Activated CD8-positive, alpha-beta memory T cell treated with anti-CD3 and anti-CD28 coated beads, Interleukin-2, amount 10 ng/mL, durations not matched to agents 7 days and 5 days (primary cell): ENCODE results near the gene ANTXRL. TPM values are rescaled to one million over a fixed set of nuclear protein-coding genes. Genes with fewer than 3 reads are reported as not detected.
A peak's percentile ranks its signal among the peaks of the same experiment; 100 is the strongest.
"Not testable (repeated sequence)": the region's sequence is repeated elsewhere in the genome, so short reads cannot be mapped to it uniquely, and the experiment has no call there.

Experiments used
- ATAC-seq: fragments of 150-1000 bp; cut with Tn5 transposase; one replicate; pipeline ENCODE4 v1.10.0; 2021; ENCODE audit warnings: moderate library complexity
- CTCF ChIA-PET: fragments of 350-600 bp; sonication (Branson Sonifier 250); formaldehyde crosslinking; loops from one replicate; lab custom pipeline; 2021; ENCODE audit warnings: antibody characterized with exemption; lab: Charles Lee
- DNase-seq: peaks from one replicate; pipeline ENCODE4 v3.0.0-alpha.2; 2020
- H3K27ac Mint-ChIP-seq: one replicate; pipeline ENCODE4 v1.8.0; 2021; ENCODE audit warnings: mild to moderate bottlenecking, mixed read lengths
- H3K27me3 Mint-ChIP-seq: one replicate; pipeline ENCODE4 v1.8.0; 2021; ENCODE audit warnings: mixed read lengths
- H3K36me3 Mint-ChIP-seq: one replicate; pipeline ENCODE4 v1.8.0; 2021; ENCODE audit warnings: mild to moderate bottlenecking, mixed read lengths
- H3K4me1 Mint-ChIP-seq: one replicate; pipeline ENCODE4 v1.8.0; 2021; ENCODE audit warnings: mixed read lengths
- H3K4me3 Mint-ChIP-seq: one replicate; pipeline ENCODE4 v1.8.0; 2021; ENCODE audit warnings: mild to moderate bottlenecking, moderate library complexity, mixed read lengths
- H3K9me3 Mint-ChIP-seq: one replicate; pipeline ENCODE4 v1.8.0; 2022; ENCODE audit warnings: low read depth, mixed read lengths
- total RNA-seq, 2 experiments: library from RNA; stranded (reverse); gene quantifications; one replicate each; pipeline ENCODE4 v1.2.3, GENCODE V29; 2021

ANTXRL gene
- total RNA-seq, 2 experiments from 2014 or later, result not detected

GRCh38 chr10:46264336-46264735, 22.5 kb upstream of the ANTXRL start:
- Mint-ChIP-seq H3K9me3 (no peaks in the 10 kb centered on the region), H3K4me1 (peaks cover 8% of the 10 kb centered on the region), H3K27ac (no peak overlapping the region), H3K27me3 (no peaks in the 10 kb centered on the region), H3K36me3 (peaks cover 14% of the 10 kb centered on the region), H3K4me3 (no peak overlapping the region)
- CTCF ChIA-PET, result no interaction called here
- DNase-seq (no peak), ATAC-seq (no peak)

- Mint-ChIP-seq H3K27ac (no peak overlapping the region), H3K27me3 (no peaks in the 10 kb centered on the region), H3K9me3 (no peaks in the 10 kb centered on the region), H3K4me1 (peaks cover 13% of the 10 kb centered on the region), H3K36me3 (peaks cover 14% of the 10 kb centered on the region), H3K4me3 (no peak overlapping the region)
- CTCF ChIA-PET, result no interaction called here
- ATAC-seq (no peak), DNase-seq (no peak)
Measured at GRCh38 chr10:46264737-46265368, 21.9 kb upstream of the ANTXRL start.

- not testable (repeated sequence) for H3K27ac Mint-ChIP-seq
- peaks cover 22% of the 10 kb centered on the region for H3K4me1 Mint-ChIP-seq
Measured at GRCh38 chr10:46265566-46266305, 21.1 kb upstream of the ANTXRL start.

GRCh38 chr10:46266306-46266985, 20.4 kb upstream of the ANTXRL start:
- CTCF ChIA-PET, result interaction anchor here (0.9 kb wide), 2 partner anchors 10 to 28 kb away, joined by 3 read pairs; no protein-coding TSS in a partner anchor
- H3K36me3 Mint-ChIP-seq, result peaks cover 5% of the 10 kb centered on the region
- H3K27me3 Mint-ChIP-seq, result no peaks in the 10 kb centered on the region
- no peaks in the 10 kb centered on the region for H3K9me3 Mint-ChIP-seq
- ATAC-seq (no peak), DNase-seq (no peak)
- H3K4me3 Mint-ChIP-seq, result no peak overlapping the region
- peaks cover 26% of the 10 kb centered on the region for H3K4me1 Mint-ChIP-seq
- H3K27ac Mint-ChIP-seq, result no peak overlapping the region

More at GRCh38 chr10:46265566-46266305, 21.1 kb upstream of the ANTXRL start:
- H3K4me3 Mint-ChIP-seq, ATAC-seq, H3K9me3 Mint-ChIP-seq, H3K27me3 Mint-ChIP-seq, DNase-seq, H3K36me3 Mint-ChIP-seq: not testable (repeated sequence)
- CTCF ChIA-PET, result interaction anchor here (0.9 kb wide), 2 partner anchors 9 to 28 kb away, joined by 3 read pairs; no protein-coding TSS in a partner anchor

- no peak overlapping the region for H3K4me3 Mint-ChIP-seq
- peaks cover 33% of the 10 kb centered on the region for H3K4me1 Mint-ChIP-seq
- H3K9me3 Mint-ChIP-seq, result no peaks in the 10 kb centered on the region
- CTCF ChIA-PET, result no interaction called here
- ATAC-seq (no peak), DNase-seq (no peak)
- H3K27ac Mint-ChIP-seq, result no peak overlapping the region
- no peaks in the 10 kb centered on the region for H3K36me3 Mint-ChIP-seq
- no peaks in the 10 kb centered on the region for H3K27me3 Mint-ChIP-seq
Measured at GRCh38 chr10:46267132-46267985, 19.4 kb upstream of the ANTXRL start.

- Mint-ChIP-seq H3K27ac (no peak overlapping the region), H3K36me3 (no peaks in the 10 kb centered on the region), H3K4me3 (no peak overlapping the region), H3K4me1 (peaks cover 39% of the 10 kb centered on the region), H3K27me3 (no peaks in the 10 kb centered on the region), H3K9me3 (no peaks in the 10 kb centered on the region)
- DNase-seq (peak; percentile 93), ATAC-seq (peak; percentile 87)
- CTCF ChIA-PET, result interaction anchor here (1.0 to 2.4 kb wide), 4 partner anchors 13 to 162 kb away, joined by 3 to 10 read pairs (median 6); no protein-coding TSS in a partner anchor
Measured at GRCh38 chr10:46268076-46268881, 18.5 kb upstream of the ANTXRL start.

GRCh38 chr10:46269554-46270053, 17.2 kb upstream of the ANTXRL start:
- peaks cover 39% of the 10 kb centered on the region for H3K4me1 Mint-ChIP-seq
- H3K27ac Mint-ChIP-seq, H3K27me3 Mint-ChIP-seq, H3K36me3 Mint-ChIP-seq, H3K4me3 Mint-ChIP-seq, H3K9me3 Mint-ChIP-seq: not testable (repeated sequence)
- DNase-seq (peak; percentile 75), ATAC-seq (peak; percentile 28)
- CTCF ChIA-PET, result interaction anchor here (1.0 to 2.4 kb wide), 8 partner anchors 10 to 240 kb away, joined by 3 to 10 read pairs (median 3); no protein-coding TSS in a partner anchor

- ATAC-seq, result no peak
- Mint-ChIP-seq H3K9me3 (no peaks in the 10 kb centered on the region), H3K36me3 (no peaks in the 10 kb centered on the region), H3K27me3 (no peaks in the 10 kb centered on the region), H3K4me1 (peaks cover 37% of the 10 kb centered on the region), H3K4me3 (no peak overlapping the region), H3K27ac (no peak overlapping the region)
- CTCF ChIA-PET, result interaction anchor here (1.1 to 2.4 kb wide), 6 partner anchors 11 to 241 kb away, joined by 3 to 10 read pairs (median 3); no protein-coding TSS in a partner anchor
- DNase-seq, result peak; percentile 41
Measured at GRCh38 chr10:46270086-46270811, 16.5 kb upstream of the ANTXRL start.

- CTCF ChIA-PET, H3K27me3 Mint-ChIP-seq, H3K27ac Mint-ChIP-seq, H3K4me3 Mint-ChIP-seq, ATAC-seq, H3K9me3 Mint-ChIP-seq, H3K36me3 Mint-ChIP-seq: not testable (repeated sequence)
- peak; percentile 27 for DNase-seq
- peaks cover 35% of the 10 kb centered on the region for H3K4me1 Mint-ChIP-seq
Measured at GRCh38 chr10:46270963-46271530, 15.8 kb upstream of the ANTXRL start.

GRCh38 chr10:46271795-46272499, 14.8 kb upstream of the ANTXRL start:
- not testable (repeated sequence) for H3K27me3 Mint-ChIP-seq, H3K36me3 Mint-ChIP-seq, ATAC-seq, H3K9me3 Mint-ChIP-seq, H3K4me3 Mint-ChIP-seq
- peaks cover 31% of the 10 kb centered on the region for H3K4me1 Mint-ChIP-seq
- H3K27ac Mint-ChIP-seq, result peak overlapping the region; percentile 9
- CTCF ChIA-PET, result interaction anchor here (1.4 kb wide), 1 partner anchor 42 kb away, joined by 4 read pairs; no protein-coding TSS in a partner anchor
- peak; percentile 43 for DNase-seq
